HG03025 (cell line): ENCODE data around the gene RNF213.
"Not testable (repeated sequence)": the region's sequence is repeated elsewhere in the genome, so short reads cannot be mapped to it uniquely, and the experiment has no call there.

Experiments
- ATAC-seq: cut with Tn5 transposase; IDR thresholded peaks from one replicate; pipeline ENCODE4 v1.9.1; 2021; ENCODE audit warnings: mild to moderate bottlenecking, moderate library complexity; ENCODE audit not compliant: unreplicated experiment, low FRiP score

RNF213 gene

DNA sequence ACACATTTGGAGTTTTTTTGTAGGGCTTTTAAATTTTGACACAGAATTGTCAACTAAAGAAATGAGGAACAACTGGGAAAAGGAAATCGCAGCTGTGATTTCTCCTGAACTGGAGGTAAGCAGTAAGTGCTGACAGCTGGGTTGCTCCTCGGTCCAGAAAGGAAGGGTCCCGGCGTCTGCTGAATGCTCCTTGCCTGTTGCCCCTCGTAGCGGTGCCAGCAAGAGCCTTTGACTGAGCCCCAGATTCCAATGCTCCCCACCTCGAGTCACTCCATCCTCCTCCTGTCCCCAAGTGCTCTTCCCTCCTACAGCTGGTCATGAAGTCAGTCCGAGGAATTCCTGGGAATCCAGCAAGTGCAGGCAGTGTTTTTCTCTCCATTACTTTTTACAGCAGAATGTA is 122.3 kb downstream of the RNF213 start:
- no peak for ATAC-seq

GRCh38 chr17:80384078-80384960 is 123.7 kb downstream of the RNF213 start:
- no peak for ATAC-seq

- ATAC-seq: no peak
These were observed 124.4 kb downstream of the RNF213 start for GRCh38 chr17:80385046-80385445.

DNA sequence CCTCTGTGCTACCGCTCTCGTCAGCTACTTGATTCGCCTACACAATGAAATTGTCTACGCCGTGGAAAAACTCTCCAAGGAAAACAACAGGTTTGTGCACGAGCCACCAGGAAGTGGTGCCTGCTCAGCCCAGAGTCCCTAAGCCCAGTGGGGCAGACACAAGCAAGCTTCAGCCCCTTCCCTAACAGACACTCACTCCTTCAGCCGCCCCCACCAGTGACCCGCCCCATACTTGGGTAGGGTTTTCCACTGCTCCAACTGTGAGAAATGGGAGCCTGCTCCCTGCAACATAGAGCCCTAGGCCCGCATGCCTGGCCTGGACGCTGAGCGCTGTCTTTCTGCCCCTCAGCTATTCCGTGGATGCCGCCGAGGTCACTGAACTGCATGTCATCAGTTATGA is 125.7 kb downstream of the RNF213 start:
- ATAC-seq: no peak

DNA sequence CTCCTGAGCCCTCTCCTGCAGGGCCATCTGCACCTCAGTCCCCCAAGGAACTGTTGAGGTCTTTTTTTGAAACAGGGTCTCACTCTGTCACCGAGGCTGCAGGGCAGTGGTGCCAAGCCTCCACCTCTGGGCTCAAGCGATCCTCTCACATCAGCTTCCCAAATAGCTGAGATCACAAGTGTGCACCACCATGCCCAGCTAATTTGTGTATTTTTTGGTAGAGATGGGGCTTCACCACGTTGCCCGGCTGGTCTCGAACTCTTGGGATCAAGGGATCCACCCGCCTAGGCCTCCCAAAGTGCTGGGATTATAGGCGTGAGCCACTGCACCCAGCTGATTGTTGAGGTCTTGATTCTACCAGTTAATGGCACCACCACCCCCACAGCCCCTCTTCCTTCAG is 126.4 kb downstream of the RNF213 start:
- ATAC-seq: no peak

- no peak for ATAC-seq
These were observed 127.5 kb downstream of the RNF213 start for GRCh38 chr17:80388175-80388574.

DNA sequence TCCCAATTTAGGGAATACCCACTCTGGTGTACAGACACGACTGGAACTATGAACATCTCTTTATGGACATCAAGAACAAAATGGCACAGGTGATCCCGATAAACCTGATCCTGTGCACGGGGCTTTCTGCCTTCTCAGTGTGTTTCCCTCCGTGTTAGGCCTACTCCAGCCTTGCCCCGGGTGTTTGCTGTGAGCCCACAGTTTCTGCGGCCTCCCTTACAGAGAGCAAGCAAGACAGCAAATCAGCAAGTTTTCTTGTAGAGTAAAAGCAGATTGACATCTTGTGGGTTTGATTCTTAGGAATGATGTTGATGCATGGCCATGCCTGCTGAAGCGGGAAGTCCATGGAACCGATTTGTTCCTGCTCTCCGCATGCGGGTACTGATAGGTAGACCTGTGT is 127.9 kb downstream of the RNF213 start:
- ATAC-seq: no peak

GRCh38 chr17:80389011-80389995 is 128.7 kb downstream of the RNF213 start:
- no peak for ATAC-seq

DNA sequence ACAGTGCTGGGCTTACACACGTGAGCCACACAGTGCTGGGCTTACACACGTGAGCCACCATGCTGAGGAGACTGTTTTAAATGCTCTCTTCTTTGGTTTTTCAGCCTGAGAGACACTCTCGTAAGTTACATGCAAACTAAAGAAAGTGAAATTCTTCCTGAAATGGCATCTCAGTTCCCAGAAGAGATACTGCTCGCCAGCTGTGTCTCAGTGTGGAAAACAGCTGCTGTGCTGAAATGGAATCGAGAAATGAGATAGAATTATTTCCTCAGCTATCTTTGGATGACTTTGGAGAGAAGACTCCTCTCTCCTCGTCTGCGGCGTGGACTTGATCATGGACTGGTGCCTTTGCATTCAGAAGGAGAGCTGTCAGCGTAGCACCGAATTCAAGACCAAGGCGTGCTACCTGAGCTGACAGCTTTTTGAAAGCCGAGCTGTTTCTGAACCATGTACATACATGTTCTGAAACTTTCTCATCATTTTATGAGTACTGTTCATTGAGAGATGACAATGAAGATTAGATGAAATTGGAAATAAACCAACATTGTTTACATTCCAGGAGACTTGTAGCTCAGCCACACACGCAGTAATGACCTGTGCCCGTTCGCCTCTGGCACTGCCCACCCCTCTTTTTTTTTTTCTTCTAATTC is 132.7 kb downstream of the RNF213 start:
- no peak for ATAC-seq

DNA sequence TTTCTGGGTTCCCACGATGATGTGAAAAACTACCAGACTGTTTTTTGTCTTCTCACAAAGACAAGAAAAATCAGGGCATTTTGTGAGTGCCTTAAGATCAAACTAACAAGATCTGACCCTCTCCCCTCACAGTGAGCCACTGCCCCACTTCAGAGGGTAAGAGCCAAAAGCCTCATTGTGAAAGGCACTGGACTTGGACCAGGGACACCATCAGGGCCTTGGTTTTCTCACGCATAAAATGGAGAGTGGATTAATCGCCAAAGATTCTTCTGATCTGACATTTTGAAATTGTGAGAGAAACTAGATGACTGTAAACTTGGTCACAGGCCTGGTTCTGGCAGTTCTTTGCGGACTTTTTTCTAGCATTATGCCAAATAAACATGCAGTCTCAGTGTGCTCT is 133.3 kb downstream of the RNF213 start:
- ATAC-seq: no peak

DNA sequence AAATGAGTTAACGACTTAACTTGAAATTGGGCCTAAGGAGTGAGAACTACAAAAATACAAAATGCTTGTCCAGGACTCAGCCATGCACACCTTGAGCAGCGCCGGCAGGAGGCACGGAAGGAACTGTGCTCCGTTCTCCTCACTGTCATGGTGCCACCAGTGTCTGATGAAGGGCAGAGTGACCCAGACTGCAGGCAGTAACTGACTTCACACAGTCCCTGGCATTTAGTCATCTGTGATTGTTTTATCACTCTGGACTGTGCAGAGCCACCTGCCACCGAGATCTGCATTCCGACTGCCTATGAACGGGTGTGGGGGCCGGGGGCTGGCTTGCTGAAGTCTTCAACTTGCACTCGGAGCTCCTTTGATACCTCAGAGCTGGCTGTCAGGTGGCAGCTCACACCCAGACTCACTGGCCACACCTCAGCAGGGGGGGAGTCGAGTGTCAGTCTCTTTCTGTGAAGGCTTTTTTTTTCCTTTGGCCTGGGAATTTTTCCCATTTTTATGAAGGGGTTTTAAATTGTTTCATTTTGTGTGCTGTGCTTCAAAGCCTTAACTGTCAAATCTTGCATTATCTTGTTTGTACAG is 134.1 kb downstream of the RNF213 start:
- no peak for ATAC-seq

GRCh38 chr17:80395402-80396151 is 134.9 kb downstream of the RNF213 start:
- no peak for ATAC-seq

- ATAC-seq: no peak
These were observed 135.7 kb downstream of the RNF213 start for GRCh38 chr17:80396157-80397033.

- ATAC-seq: no peak
These were observed 136.4 kb downstream of the RNF213 start for GRCh38 chr17:80397034-80397387.

DNA sequence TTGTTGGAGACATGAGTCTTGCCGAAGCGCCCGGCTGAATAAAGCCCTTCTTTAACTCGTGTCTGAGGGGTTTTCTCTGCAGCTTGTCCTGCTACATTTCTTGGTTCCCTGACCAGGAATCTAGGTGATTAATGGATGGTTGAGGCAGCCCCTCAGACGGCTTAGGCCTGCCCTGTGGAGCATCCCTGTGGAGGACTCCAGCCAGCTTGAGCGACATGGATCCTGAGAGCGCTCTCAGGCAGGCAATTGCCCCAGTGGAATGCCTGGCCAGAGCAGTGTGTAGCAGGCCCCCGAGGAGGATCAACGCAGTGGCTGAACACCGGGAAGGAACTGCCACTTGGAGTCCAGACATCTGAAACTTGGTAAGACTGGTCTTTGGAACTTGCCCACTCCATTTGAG is 137.0 kb downstream of the RNF213 start:
- no peak for ATAC-seq

- ATAC-seq: not testable (repeated sequence)
These were observed 140.4 kb downstream of the RNF213 start for GRCh38 chr17:80401086-80401485.

DNA sequence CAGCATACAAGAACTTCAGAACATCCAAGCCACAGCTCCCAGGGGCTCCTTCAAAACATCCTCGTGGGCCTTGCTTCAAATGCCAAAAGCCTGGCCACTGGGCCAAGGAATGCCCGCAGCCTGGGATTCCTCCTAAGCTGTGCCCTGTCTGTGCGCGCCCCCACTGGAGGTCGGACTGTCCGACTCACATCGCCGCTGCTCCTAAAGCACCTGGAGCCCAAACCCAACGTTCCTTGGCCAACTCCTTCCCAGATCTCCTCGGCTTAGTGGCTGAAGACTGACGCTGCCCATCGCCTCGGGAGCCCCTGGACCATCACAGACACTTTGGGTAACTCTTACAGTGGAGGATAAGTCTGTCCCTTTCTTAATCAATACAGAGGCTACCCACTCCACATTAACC is 141.4 kb downstream of the RNF213 start:
- ATAC-seq: not testable (repeated sequence)

DNA sequence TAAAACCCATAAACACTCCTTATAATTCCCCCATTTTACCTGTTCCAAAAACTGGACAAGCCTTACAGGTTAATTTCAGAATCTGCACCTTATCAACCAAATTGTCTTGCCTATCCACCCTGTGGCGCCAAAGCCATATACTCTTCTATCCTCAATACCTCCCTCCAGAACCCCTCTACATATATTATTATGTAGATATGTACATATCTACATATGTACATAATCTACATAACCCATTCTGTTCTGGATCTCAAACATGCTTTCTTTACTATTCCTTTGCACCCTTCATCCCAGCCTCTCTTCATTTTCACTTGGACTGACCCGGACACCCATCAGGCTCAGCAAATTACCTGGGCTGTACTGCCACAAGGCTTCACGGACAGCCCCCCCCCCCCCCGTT is 142.3 kb downstream of the RNF213 start:
- no peak for ATAC-seq

- ATAC-seq: no peak
These were observed 145.5 kb downstream of the RNF213 start for GRCh38 chr17:80406146-80406545.
